Measurements from ENCODE around the gene DKK2.
A peak's percentile ranks its signal among the peaks of the same experiment; 100 is the strongest.

The DKK2 gene

GRCh38 chr4:107006218-107006617 is 29.9 kb downstream of the DKK2 start:
- no peak for DNase-seq (ENCODE audit: low read depth, low spot score)
- TF ChIP-seq POLR2AphosphoS5 (IDR thresholded peaks at IDR 0.05; ENCODE audit: borderline replicate concordance, low read depth, low read length) = no peak
- TF ChIP-seq EZH2 (IDR thresholded peaks at IDR 0.05) = no peak
- no peak for TF ChIP-seq FOXP2 (optimal IDR thresholded peaks at IDR 0.05; ENCODE audit: control extremely low read depth, extremely low read length, insufficient read depth)
- H3K27ac ChIP-seq = no peak overlapping the region
- no peaks in the 10 kb centered on the region for H3K9me3 ChIP-seq (ENCODE audit: low read depth, low read length)
- no peak overlapping the region for H3K4me3 ChIP-seq
- no peaks in the 10 kb centered on the region for H3K36me3 ChIP-seq (ENCODE audit: insufficient read depth, low read length)
- H3K9ac ChIP-seq (ENCODE audit: insufficient read length) = no peak overlapping the region

GRCh38 chr4:106996490-106996889 is 39.6 kb downstream of the DKK2 start:
- no peak overlapping the region for H3K4me3 ChIP-seq
- no peak for DNase-seq (ENCODE audit: low read depth, low spot score)
- no peaks in the 10 kb centered on the region for H3K36me3 ChIP-seq (ENCODE audit: insufficient read depth, low read length)
- no peak overlapping the region for H3K9ac ChIP-seq (ENCODE audit: insufficient read length)
- TF ChIP-seq POLR2AphosphoS5 (IDR thresholded peaks at IDR 0.05; ENCODE audit: borderline replicate concordance, low read depth, low read length) = no peak
- TF ChIP-seq FOXP2 (optimal IDR thresholded peaks at IDR 0.05; ENCODE audit: control extremely low read depth, extremely low read length, insufficient read depth) = no peak
- no peaks in the 10 kb centered on the region for H3K9me3 ChIP-seq (ENCODE audit: low read depth, low read length)
- H3K27ac ChIP-seq = no peak overlapping the region

DNA sequence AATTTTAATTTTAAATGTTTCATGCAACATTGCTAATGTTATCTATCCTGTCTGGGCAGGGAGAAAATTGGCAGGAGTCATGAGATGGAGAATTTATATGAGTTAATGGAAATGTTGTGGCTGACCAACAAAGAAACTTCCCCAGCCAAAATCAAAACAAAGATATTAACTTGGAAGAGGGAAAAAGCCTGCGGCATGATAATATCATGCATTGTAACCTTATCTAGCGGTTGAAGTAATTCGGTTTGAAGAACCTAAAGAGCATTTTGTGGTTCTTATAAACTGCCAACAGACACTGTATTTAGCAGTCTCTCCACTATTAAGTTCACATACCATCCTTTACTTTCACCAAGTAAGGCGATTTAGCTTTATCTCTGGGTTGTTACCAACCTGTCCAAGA is 42.3 kb downstream of the DKK2 start:
- DNase-seq (ENCODE audit: low read depth, low spot score) = no peak
- H3K9me3 ChIP-seq (ENCODE audit: low read depth, low read length) = no peaks in the 10 kb centered on the region
- no peak overlapping the region for H3K9ac ChIP-seq (ENCODE audit: insufficient read length)
- no peaks in the 10 kb centered on the region for H3K36me3 ChIP-seq (ENCODE audit: insufficient read depth, low read length)
- H3K27ac ChIP-seq = no peak overlapping the region
- TF ChIP-seq FOXP2 (optimal IDR thresholded peaks at IDR 0.05; ENCODE audit: control extremely low read depth, extremely low read length, insufficient read depth) (no peak), EZH2 (IDR thresholded peaks at IDR 0.05) (no peak), POLR2AphosphoS5 (IDR thresholded peaks at IDR 0.05; ENCODE audit: borderline replicate concordance, low read depth, low read length) (no peak)
- no peak overlapping the region for H3K4me3 ChIP-seq

GRCh38 chr4:106987311-106987710 is 48.8 kb downstream of the DKK2 start:
- no peak for DNase-seq (ENCODE audit: low read depth, low spot score)
- Histone ChIP-seq H3K4me3 (no peak overlapping the region), H3K9me3 (ENCODE audit: low read depth, low read length) (no peaks in the 10 kb centered on the region), H3K27ac (no peak overlapping the region; the same call in 1 of the 2 replicates), H3K36me3 (ENCODE audit: insufficient read depth, low read length) (no peaks in the 10 kb centered on the region), H3K9ac (ENCODE audit: insufficient read length) (no peak overlapping the region)
- TF ChIP-seq POLR2AphosphoS5 (IDR thresholded peaks at IDR 0.05; ENCODE audit: borderline replicate concordance, low read depth, low read length) = no peak

GRCh38 chr4:106986486-106986885 is 49.6 kb downstream of the DKK2 start:
- no peaks in the 10 kb centered on the region for H3K36me3 ChIP-seq (ENCODE audit: insufficient read depth, low read length)
- H3K9me3 ChIP-seq (ENCODE audit: low read depth, low read length) = no peaks in the 10 kb centered on the region
- no peak for DNase-seq (ENCODE audit: low read depth, low spot score)
- H3K9ac ChIP-seq (ENCODE audit: insufficient read length) = no peak overlapping the region
- peak overlapping the region; percentile 71; the same call in 1 of the 2 replicates for H3K27ac ChIP-seq
- H3K4me3 ChIP-seq = peak overlapping the region; percentile 23; the same call in 1 of the 2 replicates
- no peak for TF ChIP-seq FOXP2 (optimal IDR thresholded peaks at IDR 0.05; ENCODE audit: control extremely low read depth, extremely low read length, insufficient read depth)
- TF ChIP-seq POLR2AphosphoS5 (IDR thresholded peaks at IDR 0.05; ENCODE audit: borderline replicate concordance, low read depth, low read length) = no peak

DNA sequence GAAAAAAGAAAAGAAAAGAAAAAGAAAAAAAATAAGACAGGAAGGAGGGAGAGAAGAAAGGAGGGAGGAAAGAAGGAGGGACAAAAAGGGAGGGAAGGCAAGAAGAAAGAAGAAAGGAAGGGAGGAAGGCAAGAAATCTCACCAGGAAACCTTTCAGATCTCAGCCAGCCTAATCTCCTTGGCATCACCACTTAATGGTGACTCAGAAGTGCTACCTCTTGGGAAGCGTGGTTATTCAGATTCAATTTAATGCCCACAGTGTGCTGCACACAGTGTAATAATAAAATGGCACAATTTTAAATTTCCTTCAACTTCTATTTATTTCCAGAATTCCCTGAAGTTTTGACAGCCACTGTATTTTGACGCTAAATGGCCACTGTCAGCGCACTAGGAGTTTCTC is 50.3 kb downstream of the DKK2 start:
- H3K36me3 ChIP-seq (ENCODE audit: insufficient read depth, low read length) = no peaks in the 10 kb centered on the region
- no peak for DNase-seq (ENCODE audit: low read depth, low spot score)
- no peak overlapping the region; the same call in 1 of the 2 replicates for H3K4me3 ChIP-seq
- no peak for TF ChIP-seq FOXP2 (optimal IDR thresholded peaks at IDR 0.05; ENCODE audit: control extremely low read depth, extremely low read length, insufficient read depth)
- no peak for TF ChIP-seq EZH2 (IDR thresholded peaks at IDR 0.05)
- no peak for TF ChIP-seq POLR2AphosphoS5 (IDR thresholded peaks at IDR 0.05; ENCODE audit: borderline replicate concordance, low read depth, low read length)
- H3K27ac ChIP-seq = peak overlapping the region; percentile 71; the same call in 1 of the 2 replicates
- no peak overlapping the region for H3K9ac ChIP-seq (ENCODE audit: insufficient read length)
- H3K9me3 ChIP-seq (ENCODE audit: low read depth, low read length) = no peaks in the 10 kb centered on the region

DNA sequence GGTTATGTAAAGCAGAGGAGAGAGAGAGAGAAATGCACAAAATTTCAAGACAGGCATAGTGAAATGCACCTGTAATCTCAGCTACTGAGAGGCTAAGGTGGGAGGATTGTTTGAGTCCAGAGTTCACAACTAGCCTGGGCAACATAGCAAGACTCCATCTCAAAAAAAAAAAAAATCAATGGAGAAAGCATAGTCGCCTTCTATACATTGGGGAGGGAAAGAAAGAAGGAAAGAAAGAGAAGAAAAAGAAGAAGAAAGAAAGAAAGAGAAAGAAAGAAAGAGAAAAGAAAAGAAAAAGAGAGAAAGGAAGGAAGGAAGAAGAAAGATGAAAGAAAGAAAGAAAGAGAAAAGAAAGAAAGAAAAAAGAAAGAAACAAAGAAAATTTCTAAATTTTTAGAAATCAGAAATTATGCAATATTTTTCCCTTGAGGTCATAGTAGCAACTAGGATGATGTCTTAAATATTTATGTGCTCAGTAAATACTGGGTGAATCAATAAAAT is 53.4 kb downstream of the DKK2 start:
- no peaks in the 10 kb centered on the region for H3K36me3 ChIP-seq (ENCODE audit: insufficient read depth, low read length)
- no peak overlapping the region for H3K27ac ChIP-seq
- no peak overlapping the region for H3K9ac ChIP-seq (ENCODE audit: insufficient read length)
- DNase-seq (ENCODE audit: low read depth, low spot score) = no peak
- H3K9me3 ChIP-seq (ENCODE audit: low read depth, low read length) = no peaks in the 10 kb centered on the region
- TF ChIP-seq POLR2AphosphoS5 (IDR thresholded peaks at IDR 0.05; ENCODE audit: borderline replicate concordance, low read depth, low read length) = no peak
- H3K4me3 ChIP-seq = no peak overlapping the region

DNA sequence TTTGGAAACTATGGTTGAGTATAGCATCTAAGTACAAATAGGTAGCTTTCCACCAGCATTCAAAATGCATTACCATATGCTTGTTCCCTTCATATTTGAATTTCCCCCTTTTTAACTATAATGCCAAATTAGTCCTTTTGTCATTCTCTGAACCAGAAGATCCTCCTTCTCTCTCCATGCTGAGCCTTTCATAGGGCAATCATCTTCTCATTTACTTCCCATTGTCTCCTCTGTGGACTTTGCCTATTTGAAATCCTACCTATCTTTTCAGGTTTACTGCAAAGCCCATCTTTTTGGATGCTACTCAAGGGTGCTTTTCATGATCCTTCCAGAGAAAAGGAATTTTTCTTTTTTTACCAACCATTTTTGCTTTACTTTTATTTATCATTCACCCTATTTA is 54.7 kb downstream of the DKK2 start:
- H3K4me3 ChIP-seq = no peak overlapping the region
- H3K27ac ChIP-seq = no peak overlapping the region
- no peak overlapping the region for H3K9ac ChIP-seq (ENCODE audit: insufficient read length)
- H3K9me3 ChIP-seq (ENCODE audit: low read depth, low read length) = no peaks in the 10 kb centered on the region
- no peak for TF ChIP-seq EZH2 (IDR thresholded peaks at IDR 0.05)
- TF ChIP-seq POLR2AphosphoS5 (IDR thresholded peaks at IDR 0.05; ENCODE audit: borderline replicate concordance, low read depth, low read length) = no peak
- DNase-seq (ENCODE audit: low read depth, low spot score) = no peak
- H3K36me3 ChIP-seq (ENCODE audit: insufficient read depth, low read length) = no peaks in the 10 kb centered on the region

DNA sequence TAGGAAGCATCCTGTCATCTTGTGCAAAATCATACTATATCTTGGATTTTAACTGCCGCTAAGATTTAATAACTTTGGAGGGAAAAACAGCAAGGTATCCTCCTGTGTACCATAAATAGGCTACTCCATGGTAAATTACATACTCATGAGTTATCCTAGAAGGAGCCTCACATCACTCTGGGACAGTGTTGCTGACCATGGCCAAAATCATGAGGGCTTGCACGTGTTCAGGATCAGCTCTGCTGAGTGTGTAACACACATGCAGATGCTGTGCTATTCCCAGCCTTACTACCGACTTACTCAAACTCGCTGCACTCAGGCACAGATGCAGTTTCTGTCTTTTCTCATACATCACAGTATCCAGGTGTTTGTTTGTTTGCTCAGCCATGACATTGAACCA is 56.6 kb downstream of the DKK2 start:
- no peaks in the 10 kb centered on the region for H3K36me3 ChIP-seq (ENCODE audit: insufficient read depth, low read length)
- no peak for DNase-seq (ENCODE audit: low read depth, low spot score)
- H3K4me3 ChIP-seq = no peak overlapping the region
- TF ChIP-seq EZH2 (IDR thresholded peaks at IDR 0.05) (no peak), POLR2AphosphoS5 (IDR thresholded peaks at IDR 0.05; ENCODE audit: borderline replicate concordance, low read depth, low read length) (no peak), FOXP2 (optimal IDR thresholded peaks at IDR 0.05; ENCODE audit: control extremely low read depth, extremely low read length, insufficient read depth) (no peak)
- no peak overlapping the region for H3K9ac ChIP-seq (ENCODE audit: insufficient read length)
- H3K27ac ChIP-seq = no peak overlapping the region
- H3K9me3 ChIP-seq (ENCODE audit: low read depth, low read length) = no peaks in the 10 kb centered on the region

All from SK-N-MC (cell line).